ENCODE measurements around the gene STRN4. TPM values are rescaled to one million over a fixed set of nuclear protein-coding genes. Genes with fewer than 3 reads are reported as not detected.

Gene STRN4
- polyA plus RNA-seq, 3 donors = 37.5 to 239 (median 48.0) TPM

GRCh38 chr19:46787331-46788261 is 41.3 kb upstream of the STRN4 start:
- peak overlapping the region; percentile 95 to 97 for H3K4me3 Mint-ChIP-seq

More at GRCh38 chr19:46787331-46788261, 41.3 kb upstream of the STRN4 start:
- Mint-ChIP-seq H3K36me3 (peaks cover 14 to 21% of the 10 kb centered on the region in 2 donors), H3K4me1 (peaks cover 46% of the 10 kb centered on the region), H3K27me3 (ENCODE audit: low read depth in 3 of 3) (peaks cover 0 to 3% (median 0%) of the 10 kb centered on the region in 3 donors), H3K9me3 (no peaks in the 10 kb centered on the region), H3K27ac (peak overlapping the region; percentile 88 to 95 (median 94))
- peak overlapping the region; percentile 84 to 93 (median 92) for H3K4me3 ChIP-seq (replicated peaks in 1 of 3; ENCODE audit: low read depth in 2 of 3, low read length in 3 of 3)
- peak overlapping the region; percentile 72 for H2AFZ ChIP-seq (ENCODE audit: insufficient read depth, low read depth, low read length, poor library complexity, severe bottlenecking)
- no peak for TF ChIP-seq CTCF (IDR thresholded peaks at IDR 0.05)
- intact Hi-C loops (cut with micrococcal nuclease) = loop anchor here (2.0 to 5.0 kb wide), 3 partner anchors 37 to 325 kb away; partner anchors contain the start of genes AP2S1 (in 1 of the 2) and ZC3H4 (in 1 of the 2)
- no peaks in the 10 kb centered on the region for H3K27me3 ChIP-seq (ENCODE audit: control insufficient read depth in 2 of 2, insufficient read depth in 2 of 2, low read length in 2 of 2)
- H3K79me2 ChIP-seq (ENCODE audit: insufficient read depth, low read length) = peaks cover 58% of the 10 kb centered on the region
- peak overlapping the region; percentile 76 to 91 for H3K27ac ChIP-seq (ENCODE audit: low read depth in 1 of 2, low read length in 2 of 2)
- peaks cover 35 to 50% of the 10 kb centered on the region in 2 donors for H3K4me1 ChIP-seq (ENCODE audit: control insufficient read depth in 1 of 2, insufficient read depth in 2 of 2, low read length in 2 of 2)
- under 1% methylated on average over 80 of the region's 80 CpGs for WGBS (ENCODE audit: insufficient coverage)
- H3K9ac ChIP-seq (ENCODE audit: insufficient read depth, low read length, poor library complexity, severe bottlenecking) = peak overlapping the region; percentile 77
- peak in 2 of 3 donors; percentile 17 to 23 for DNase-seq
- peaks cover 14 to 16% of the 10 kb centered on the region in 2 donors for H3K36me3 ChIP-seq (replicated peaks in 1 of 2; ENCODE audit: control insufficient read depth in 1 of 2, insufficient read depth in 2 of 2, low read length in 2 of 2)
- peaks cover 54% of the 10 kb centered on the region for H4K20me1 ChIP-seq (ENCODE audit: insufficient read depth, low read length)
- no peaks in the 10 kb centered on the region for H3K9me3 ChIP-seq (replicated peaks in 1 of 2; ENCODE audit: control insufficient read depth in 1 of 2, insufficient read depth in 1 of 2, low read length in 2 of 2)
- peak overlapping the region; percentile 98 for H3K4me2 ChIP-seq (replicated peaks; ENCODE audit: extremely low read depth, low read length, poor library complexity, severe bottlenecking)

Data from CD14-positive monocyte (primary cell).